Measurements from ENCODE around the gene PDAP1.

Gene PDAP1, protein sequence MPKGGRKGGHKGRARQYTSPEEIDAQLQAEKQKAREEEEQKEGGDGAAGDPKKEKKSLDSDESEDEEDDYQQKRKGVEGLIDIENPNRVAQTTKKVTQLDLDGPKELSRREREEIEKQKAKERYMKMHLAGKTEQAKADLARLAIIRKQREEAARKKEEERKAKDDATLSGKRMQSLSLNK

DNA sequence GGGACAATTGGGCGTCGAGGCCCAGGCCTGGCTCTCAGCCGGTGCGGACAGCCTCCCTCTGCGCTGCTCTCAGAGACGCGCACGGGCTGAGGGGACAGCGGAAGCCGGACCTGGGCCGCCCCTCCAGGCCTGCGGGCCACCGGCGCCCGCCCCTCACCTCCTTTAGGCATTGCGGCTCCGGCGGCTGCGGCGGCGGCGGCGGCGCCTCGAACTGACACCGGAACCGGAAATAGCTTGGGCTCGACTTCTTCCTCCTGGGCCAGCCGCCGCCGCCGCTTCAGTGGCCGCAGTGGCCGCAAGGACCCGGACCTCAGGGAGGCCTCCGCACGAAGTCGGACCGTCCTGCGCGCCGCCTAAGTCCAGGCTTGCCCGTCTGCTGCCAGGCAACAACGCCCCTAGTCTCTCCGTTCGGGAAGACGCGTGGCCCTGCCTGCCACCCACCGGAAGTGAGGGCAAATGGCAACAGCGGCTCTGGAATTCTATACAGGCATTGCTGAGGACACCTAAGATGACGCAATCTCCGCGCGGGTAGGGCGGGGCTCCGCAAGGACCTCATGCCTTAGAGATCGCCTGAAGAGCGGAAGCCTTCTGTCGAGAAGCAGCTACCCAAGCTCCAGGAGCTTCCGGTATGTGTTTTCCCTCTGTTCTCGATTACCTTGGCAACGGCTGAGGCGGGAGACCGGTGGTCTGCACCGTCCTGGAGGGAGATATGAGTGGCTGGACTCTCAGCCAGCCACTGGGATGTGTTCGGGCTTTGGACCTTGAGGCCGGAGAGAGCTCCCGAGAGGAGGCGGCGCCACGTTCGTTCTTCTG, at the start of gene PDAP1, which contains the start of gene BUD31:
PDAP1 (minus strand) TSS at position 219 of the 813 bp plus-strand sequence; CDS start at position 170, 49 bp downstream.
BUD31 (plus strand) TSS at position 591 of the 813 bp plus-strand sequence. CDS start 2,124 bp downstream, outside the sequence.
- peak within 1 kb of the TSS; percentile 98 for H3K27ac ChIP-seq (ENCODE audit: low read length)
- no peaks in the 10 kb centered on the region for H3K27me3 ChIP-seq (ENCODE audit: control insufficient read depth in 1 of 2, insufficient read depth in 2 of 2, low read length in 2 of 2)
- no peaks in the 10 kb centered on the region for H3K9me3 ChIP-seq (ENCODE audit: control insufficient read depth in 2 of 2, low read length in 2 of 2)
- peak within 1 kb of the TSS; percentile 89 to 99 for H3K4me3 ChIP-seq (ENCODE audit: low read length in 2 of 2)
- peaks cover 42% of the 10 kb centered on the region for H3K4me1 ChIP-seq (ENCODE audit: control insufficient read depth, insufficient read depth, low read length)
- H3K36me3 ChIP-seq (ENCODE audit: control insufficient read depth in 2 of 2, insufficient read depth in 2 of 2, low read length in 2 of 2) = peaks cover 25 to 34% of the 10 kb centered on the region in 2 donors
- peak within 1 kb of the TSS; percentile 97 to 99 for H3K9ac ChIP-seq (ENCODE audit: low read length in 2 of 2)

DNA sequence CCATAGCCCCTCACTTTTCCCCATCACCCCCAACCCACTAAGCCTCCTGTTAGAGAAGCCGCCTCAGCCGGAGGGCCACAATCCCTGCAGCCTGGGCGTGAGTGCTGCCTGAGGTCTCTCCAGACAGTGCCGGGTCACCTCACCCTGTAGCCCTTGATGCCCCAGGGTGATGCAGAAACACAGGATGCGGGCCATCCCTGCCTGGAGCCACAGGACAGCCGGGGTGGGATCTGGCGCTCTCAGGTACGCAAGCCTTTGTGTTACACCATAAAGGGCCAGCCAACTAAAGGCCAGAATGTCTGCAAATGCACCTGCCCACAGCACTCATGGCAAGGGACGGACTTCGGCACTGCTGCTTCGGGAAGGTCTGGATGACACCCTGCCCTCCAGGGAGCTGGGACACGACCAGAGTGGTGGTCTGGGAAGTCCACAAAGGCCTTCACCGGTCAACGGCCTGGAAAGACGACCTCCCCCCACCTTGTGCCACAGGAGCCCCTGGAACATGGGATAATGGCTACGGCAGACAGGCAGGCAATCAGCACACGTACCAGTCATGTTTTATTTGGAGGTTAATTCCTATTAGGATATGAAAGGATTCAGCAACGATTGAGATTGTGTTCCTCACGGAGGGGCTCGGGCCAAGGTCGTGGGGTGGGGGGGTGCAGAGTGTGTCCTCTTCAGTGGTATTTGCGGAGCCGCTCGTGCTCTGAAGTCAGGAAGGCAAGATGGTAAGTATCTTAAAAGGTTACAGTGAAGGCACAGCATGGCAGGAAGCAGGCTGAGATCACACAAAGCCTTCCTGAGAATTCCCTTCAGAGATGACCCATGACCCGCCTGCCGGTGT, 49.5 kb upstream of the PDAP1 start:
- no peak overlapping the region for H3K27ac ChIP-seq (ENCODE audit: low read length)
- peaks cover 6% of the 10 kb centered on the region for H3K4me1 ChIP-seq (ENCODE audit: control insufficient read depth, insufficient read depth, low read length)
- H3K9ac ChIP-seq (ENCODE audit: low read length in 2 of 2) = no peak overlapping the region
- H3K27me3 ChIP-seq (ENCODE audit: control insufficient read depth in 1 of 2, insufficient read depth in 2 of 2, low read length in 2 of 2) = no peaks in the 10 kb centered on the region
- no peak overlapping the region for H3K4me3 ChIP-seq (ENCODE audit: low read length in 2 of 2)
- no peaks in the 10 kb centered on the region for H3K9me3 ChIP-seq (ENCODE audit: control insufficient read depth in 2 of 2, low read length in 2 of 2)
- peaks cover 50 to 71% of the 10 kb centered on the region in 2 donors for H3K36me3 ChIP-seq (ENCODE audit: control insufficient read depth in 2 of 2, insufficient read depth in 2 of 2, low read length in 2 of 2)

DNA sequence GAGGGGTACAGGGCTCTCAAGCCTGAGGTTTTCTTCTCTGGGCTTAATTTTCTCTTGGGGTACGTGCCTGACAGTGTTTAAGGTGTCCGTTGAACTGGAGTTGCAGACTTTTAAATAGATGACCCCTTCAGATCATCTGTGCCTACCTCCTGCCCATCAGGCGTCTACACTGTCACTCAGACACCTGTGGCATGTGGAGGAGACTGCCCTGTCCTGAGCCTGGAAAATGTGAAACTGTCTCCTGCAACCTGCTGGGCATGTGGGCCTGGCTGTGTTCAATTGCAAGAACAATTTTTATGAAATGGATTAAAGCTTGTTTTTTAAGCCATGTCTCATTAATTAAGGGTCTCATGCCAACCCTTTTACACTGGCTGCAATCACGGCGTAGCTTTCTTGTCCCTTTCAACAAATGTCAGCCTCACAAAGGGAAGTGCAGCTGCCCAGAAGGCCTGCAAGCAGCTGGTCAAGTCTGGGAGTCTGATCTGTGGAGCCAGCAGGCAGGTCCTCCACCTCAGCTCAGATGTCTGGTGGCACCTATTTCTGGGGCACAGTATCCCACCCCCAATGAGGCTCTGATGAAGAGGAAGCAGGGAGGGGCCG, 48.8 kb upstream of the PDAP1 start:
- Histone ChIP-seq H3K27me3 (ENCODE audit: control insufficient read depth in 1 of 2, insufficient read depth in 2 of 2, low read length in 2 of 2) (no peaks in the 10 kb centered on the region), H3K36me3 (ENCODE audit: control insufficient read depth in 2 of 2, insufficient read depth in 2 of 2, low read length in 2 of 2) (peaks cover 50 to 72% of the 10 kb centered on the region in 2 donors), H3K27ac (ENCODE audit: low read length) (no peak overlapping the region), H3K4me1 (ENCODE audit: control insufficient read depth, insufficient read depth, low read length) (peaks cover 6% of the 10 kb centered on the region), H3K4me3 (ENCODE audit: low read length in 2 of 2) (no peak overlapping the region), H3K9me3 (ENCODE audit: control insufficient read depth in 2 of 2, low read length in 2 of 2) (no peaks in the 10 kb centered on the region), H3K9ac (ENCODE audit: low read length in 2 of 2) (no peak overlapping the region)

DNA sequence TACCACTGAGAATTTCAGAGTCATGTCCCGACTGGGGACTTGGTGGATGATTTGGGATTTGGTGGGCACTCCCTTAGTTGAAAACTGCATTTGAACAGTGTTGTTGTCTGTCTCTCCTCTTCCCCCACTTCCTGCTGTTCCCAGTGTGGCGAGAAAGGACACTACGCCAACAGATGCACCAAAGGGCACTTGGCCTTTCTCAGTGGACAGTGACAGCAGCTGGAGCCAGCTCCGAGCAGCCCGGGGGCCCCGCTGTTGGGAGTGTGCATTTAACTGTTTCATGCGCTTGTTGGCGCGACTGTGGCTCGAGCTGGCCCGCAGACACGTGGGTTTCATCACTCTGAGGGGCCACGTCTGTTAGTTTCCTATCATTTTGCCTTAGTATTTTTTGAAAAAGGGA, 47.9 kb upstream of the PDAP1 start:
- Histone ChIP-seq H3K4me3 (ENCODE audit: low read length in 2 of 2) (no peak overlapping the region), H3K4me1 (ENCODE audit: control insufficient read depth, insufficient read depth, low read length) (peaks cover 6% of the 10 kb centered on the region), H3K9me3 (ENCODE audit: control insufficient read depth in 2 of 2, low read length in 2 of 2) (no peaks in the 10 kb centered on the region), H3K27ac (ENCODE audit: low read length) (no peak overlapping the region), H3K36me3 (ENCODE audit: control insufficient read depth in 2 of 2, insufficient read depth in 2 of 2, low read length in 2 of 2) (peaks cover 50 to 75% of the 10 kb centered on the region in 2 donors), H3K27me3 (ENCODE audit: control insufficient read depth in 1 of 2, insufficient read depth in 2 of 2, low read length in 2 of 2) (no peaks in the 10 kb centered on the region), H3K9ac (ENCODE audit: low read length in 2 of 2) (no peak overlapping the region)

DNA sequence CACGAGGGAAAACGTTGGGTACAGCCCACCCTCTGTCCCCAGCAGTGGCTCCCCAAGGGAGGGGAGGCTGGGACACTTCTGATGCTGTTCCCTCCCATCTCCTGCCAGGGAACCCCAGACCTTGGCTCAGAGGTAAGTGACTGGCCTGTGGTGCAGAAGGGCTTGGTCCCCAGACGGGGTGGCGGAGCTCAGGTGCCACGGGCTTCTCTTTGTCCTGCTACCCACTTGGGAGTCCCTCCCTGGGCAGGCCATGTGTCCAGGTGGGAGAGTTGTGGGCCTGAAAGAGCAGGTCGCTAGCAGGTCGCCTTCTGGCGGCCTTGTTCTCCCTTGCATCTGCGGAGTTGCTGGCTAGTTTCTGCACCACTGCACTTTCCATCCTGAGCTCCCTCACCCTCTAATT, 47.5 kb upstream of the PDAP1 start:
- H3K9me3 ChIP-seq (ENCODE audit: control insufficient read depth in 2 of 2, low read length in 2 of 2) = no peaks in the 10 kb centered on the region
- H3K27ac ChIP-seq (ENCODE audit: low read length) = no peak overlapping the region
- no peaks in the 10 kb centered on the region for H3K27me3 ChIP-seq (ENCODE audit: control insufficient read depth in 1 of 2, insufficient read depth in 2 of 2, low read length in 2 of 2)
- no peak overlapping the region for H3K9ac ChIP-seq (ENCODE audit: low read length in 2 of 2)
- H3K4me1 ChIP-seq (ENCODE audit: control insufficient read depth, insufficient read depth, low read length) = peaks cover 3% of the 10 kb centered on the region
- peaks cover 52 to 76% of the 10 kb centered on the region in 2 donors for H3K36me3 ChIP-seq (ENCODE audit: control insufficient read depth in 2 of 2, insufficient read depth in 2 of 2, low read length in 2 of 2)
- no peak overlapping the region for H3K4me3 ChIP-seq (ENCODE audit: low read length in 2 of 2)

DNA sequence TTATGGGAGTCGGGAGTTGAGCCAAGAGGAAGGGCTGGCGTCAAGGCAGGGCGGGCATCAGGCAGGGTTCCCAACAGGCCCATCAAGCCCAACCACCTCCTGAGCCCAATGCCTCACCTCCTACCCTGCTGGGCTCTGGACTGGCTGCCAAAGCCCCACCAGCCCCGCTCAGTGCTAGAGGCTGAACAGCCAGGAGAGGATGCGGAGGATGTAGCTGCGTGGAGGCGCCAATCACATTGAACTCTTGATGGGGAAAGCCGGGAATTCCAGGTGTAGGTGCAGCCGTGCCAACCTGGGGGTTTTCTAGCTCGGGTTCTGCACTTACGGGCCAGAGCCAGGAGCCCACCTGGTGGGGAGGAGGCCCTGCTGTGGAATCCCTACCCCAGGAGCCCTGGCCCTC, 44.7 kb upstream of the PDAP1 start:
- Histone ChIP-seq H3K4me3 (ENCODE audit: low read length in 2 of 2) (no peak overlapping the region), H3K36me3 (ENCODE audit: control insufficient read depth in 2 of 2, insufficient read depth in 2 of 2, low read length in 2 of 2) (peaks cover 44 to 71% of the 10 kb centered on the region in 2 donors)

DNA sequence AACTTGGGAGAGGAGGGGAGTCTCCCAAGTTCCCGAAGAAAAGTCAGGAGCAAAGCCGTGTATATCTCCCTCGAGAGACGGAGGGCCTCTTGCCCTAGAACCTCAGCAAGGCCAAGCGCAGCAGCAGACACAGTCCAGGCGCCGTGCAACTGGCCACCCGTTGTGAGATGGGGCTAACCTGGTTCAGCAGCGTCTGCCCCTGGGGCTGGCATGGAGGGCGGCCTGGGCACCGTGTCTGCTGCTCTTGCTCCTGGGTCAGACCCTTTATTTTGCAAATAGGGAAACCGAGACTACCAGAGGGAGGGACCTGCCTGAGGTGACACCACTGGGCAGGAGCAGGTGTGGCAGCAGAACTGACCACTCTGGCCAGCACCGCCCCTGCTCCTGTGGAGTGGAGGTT, 44.1 kb upstream of the PDAP1 start:
- Histone ChIP-seq H3K27me3 (ENCODE audit: control insufficient read depth in 1 of 2, insufficient read depth in 2 of 2, low read length in 2 of 2) (no peaks in the 10 kb centered on the region), H3K4me1 (ENCODE audit: control insufficient read depth, insufficient read depth, low read length) (peaks cover 2% of the 10 kb centered on the region), H3K4me3 (ENCODE audit: low read length in 2 of 2) (no peak overlapping the region), H3K27ac (ENCODE audit: low read length) (no peak overlapping the region), H3K36me3 (ENCODE audit: control insufficient read depth in 2 of 2, insufficient read depth in 2 of 2, low read length in 2 of 2) (peaks cover 47 to 69% of the 10 kb centered on the region in 2 donors), H3K9ac (ENCODE audit: low read length in 2 of 2) (no peak overlapping the region), H3K9me3 (ENCODE audit: control insufficient read depth in 2 of 2, low read length in 2 of 2) (no peaks in the 10 kb centered on the region)

More for the DNA sequence above, 44.7 kb upstream of the PDAP1 start:
- H3K27me3 ChIP-seq (ENCODE audit: control insufficient read depth in 1 of 2, insufficient read depth in 2 of 2, low read length in 2 of 2) = no peaks in the 10 kb centered on the region
- H3K27ac ChIP-seq (ENCODE audit: low read length) = no peak overlapping the region
- H3K9me3 ChIP-seq (ENCODE audit: control insufficient read depth in 2 of 2, low read length in 2 of 2) = no peaks in the 10 kb centered on the region
- peaks cover 2% of the 10 kb centered on the region for H3K4me1 ChIP-seq (ENCODE audit: control insufficient read depth, insufficient read depth, low read length)
- no peak overlapping the region for H3K9ac ChIP-seq (ENCODE audit: low read length in 2 of 2)

DNA sequence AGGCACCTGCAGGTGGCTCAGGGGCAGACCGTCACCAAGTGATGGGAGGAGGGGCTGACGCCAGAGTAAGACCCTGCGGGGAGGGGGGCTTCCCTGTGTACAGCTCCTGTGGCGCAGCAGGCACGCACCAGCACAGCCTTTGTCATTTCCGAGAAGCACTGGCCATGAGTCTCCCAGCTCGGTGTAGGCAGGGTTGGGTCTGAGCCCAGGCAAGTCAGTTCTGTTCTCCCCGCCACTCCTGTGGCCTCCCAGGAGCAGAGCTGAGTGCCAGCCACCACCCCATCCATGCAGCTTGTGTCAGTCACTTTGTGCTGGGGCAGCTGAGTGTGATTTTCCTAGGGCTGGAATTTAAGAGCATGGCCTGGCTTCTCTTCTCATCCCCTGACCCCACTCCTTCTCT, 43.5 kb upstream of the PDAP1 start:
- H3K27ac ChIP-seq (ENCODE audit: low read length) = no peak overlapping the region

DNA sequence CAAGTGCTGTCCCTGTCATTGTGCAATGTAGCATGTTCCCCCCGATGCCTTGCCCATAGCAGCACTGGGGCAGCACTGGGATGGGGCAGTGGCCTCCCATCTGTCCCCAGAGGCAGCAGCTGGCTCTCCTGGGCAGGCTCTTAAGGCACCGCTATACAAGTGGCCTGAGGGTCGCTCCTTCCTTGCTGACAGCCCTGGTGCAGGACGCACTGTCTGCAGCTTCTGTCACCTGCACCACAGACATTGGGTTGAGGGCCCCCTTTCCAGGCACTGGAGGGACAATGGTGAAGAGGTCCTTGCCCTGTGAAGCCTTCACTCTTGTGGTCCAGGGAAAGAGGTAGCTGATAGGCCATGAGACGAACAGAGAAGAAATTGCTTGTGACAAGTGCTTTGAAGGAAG, 40.9 kb upstream of the PDAP1 start:
- Histone ChIP-seq H3K27me3 (ENCODE audit: control insufficient read depth in 1 of 2, insufficient read depth in 2 of 2, low read length in 2 of 2) (no peaks in the 10 kb centered on the region), H3K9me3 (ENCODE audit: control insufficient read depth in 2 of 2, low read length in 2 of 2) (no peaks in the 10 kb centered on the region), H3K4me1 (ENCODE audit: control insufficient read depth, insufficient read depth, low read length) (peaks cover 2% of the 10 kb centered on the region), H3K36me3 (ENCODE audit: control insufficient read depth in 2 of 2, insufficient read depth in 2 of 2, low read length in 2 of 2) (peaks cover 30 to 59% of the 10 kb centered on the region in 2 donors), H3K9ac (ENCODE audit: low read length in 2 of 2) (no peak overlapping the region), H3K4me3 (ENCODE audit: low read length in 2 of 2) (no peak overlapping the region), H3K27ac (ENCODE audit: low read length) (no peak overlapping the region)

More for the DNA sequence above, 43.5 kb upstream of the PDAP1 start:
- Histone ChIP-seq H3K27me3 (ENCODE audit: control insufficient read depth in 1 of 2, insufficient read depth in 2 of 2, low read length in 2 of 2) (no peaks in the 10 kb centered on the region), H3K4me3 (ENCODE audit: low read length in 2 of 2) (no peak overlapping the region), H3K9ac (ENCODE audit: low read length in 2 of 2) (no peak overlapping the region), H3K9me3 (ENCODE audit: control insufficient read depth in 2 of 2, low read length in 2 of 2) (no peaks in the 10 kb centered on the region), H3K36me3 (ENCODE audit: control insufficient read depth in 2 of 2, insufficient read depth in 2 of 2, low read length in 2 of 2) (peaks cover 41 to 64% of the 10 kb centered on the region in 2 donors), H3K4me1 (ENCODE audit: control insufficient read depth, insufficient read depth, low read length) (peaks cover 2% of the 10 kb centered on the region)

DNA sequence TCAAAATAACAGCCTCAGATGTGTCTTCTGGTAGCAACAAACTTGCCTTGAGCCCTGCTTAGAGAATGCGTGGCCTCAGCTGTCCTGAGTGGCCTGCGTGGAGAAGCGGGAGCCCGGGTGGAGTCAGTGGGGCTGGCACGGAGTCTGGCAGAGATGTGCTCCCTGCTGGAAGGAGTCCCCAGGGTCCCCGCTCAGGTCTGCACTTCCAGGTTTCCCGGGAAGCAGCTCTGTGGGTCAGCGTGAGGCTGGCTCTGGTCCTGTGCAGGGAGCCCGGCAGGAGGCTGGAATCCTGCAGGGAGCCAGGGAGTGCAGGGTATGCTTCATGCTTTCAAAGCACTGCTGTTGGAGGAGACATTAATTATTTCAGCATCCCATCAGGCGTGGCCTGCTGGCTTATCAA, 40.5 kb upstream of the PDAP1 start:
- H3K36me3 ChIP-seq (ENCODE audit: control insufficient read depth in 2 of 2, insufficient read depth in 2 of 2, low read length in 2 of 2) = peaks cover 29 to 56% of the 10 kb centered on the region in 2 donors
- H3K27me3 ChIP-seq (ENCODE audit: control insufficient read depth in 1 of 2, insufficient read depth in 2 of 2, low read length in 2 of 2) = no peaks in the 10 kb centered on the region
- H3K9ac ChIP-seq (ENCODE audit: low read length in 2 of 2) = no peak overlapping the region
- no peak overlapping the region for H3K4me3 ChIP-seq (ENCODE audit: low read length in 2 of 2)
- H3K9me3 ChIP-seq (ENCODE audit: control insufficient read depth in 2 of 2, low read length in 2 of 2) = no peaks in the 10 kb centered on the region
- H3K27ac ChIP-seq (ENCODE audit: low read length) = no peak overlapping the region
- H3K4me1 ChIP-seq (ENCODE audit: control insufficient read depth, insufficient read depth, low read length) = peaks cover 2% of the 10 kb centered on the region

Data from stomach smooth muscle (tissue), 2 donors.